ES-I3 (cell line): ENCODE measurements around the gene ANKRA2.

Source experiments
- H3K36me3 ChIP-seq: 2 replicates; pipeline ENCODE4 v1.6.1; 2013; ENCODE audit warnings: mild to moderate bottlenecking, low read length, control low read depth, moderate library complexity; ENCODE audit not compliant: insufficient read depth
- H3K4me1 ChIP-seq: 2 replicates; pipeline ENCODE4 v1.6.1; 2013; ENCODE audit warnings: mild to moderate bottlenecking, control low read depth, low read length; ENCODE audit not compliant: insufficient read depth
- H3K9ac ChIP-seq: 2 replicates; pipeline ENCODE4 v1.6.1; 2013; ENCODE audit warnings: low read depth, mild to moderate bottlenecking, low read length, moderate library complexity
- H3K9me3 ChIP-seq: 2 replicates; pipeline ENCODE4 v1.6.1; 2013; ENCODE audit warnings: mild to moderate bottlenecking, low read length, moderate library complexity; ENCODE audit not compliant: control insufficient read depth, insufficient read depth

The ANKRA2 gene

GRCh38 chr5:73582285-73583145 lies 17.1 kb upstream of the ANKRA2 start:
- no peaks in the 10 kb centered on the region for H3K4me1 ChIP-seq
- H3K36me3 ChIP-seq: peaks cover 12% of the 10 kb centered on the region
- no peak overlapping the region for H3K9ac ChIP-seq
- H3K9me3 ChIP-seq: no peaks in the 10 kb centered on the region

GRCh38 chr5:73565969-73566547 lies 619 bp upstream of the ANKRA2 start:
- no peaks in the 10 kb centered on the region for H3K4me1 ChIP-seq
- peak overlapping the region; percentile 91 for H3K9ac ChIP-seq
- H3K36me3 ChIP-seq: peaks cover 11% of the 10 kb centered on the region
- H3K9me3 ChIP-seq: no peaks in the 10 kb centered on the region

DNA sequence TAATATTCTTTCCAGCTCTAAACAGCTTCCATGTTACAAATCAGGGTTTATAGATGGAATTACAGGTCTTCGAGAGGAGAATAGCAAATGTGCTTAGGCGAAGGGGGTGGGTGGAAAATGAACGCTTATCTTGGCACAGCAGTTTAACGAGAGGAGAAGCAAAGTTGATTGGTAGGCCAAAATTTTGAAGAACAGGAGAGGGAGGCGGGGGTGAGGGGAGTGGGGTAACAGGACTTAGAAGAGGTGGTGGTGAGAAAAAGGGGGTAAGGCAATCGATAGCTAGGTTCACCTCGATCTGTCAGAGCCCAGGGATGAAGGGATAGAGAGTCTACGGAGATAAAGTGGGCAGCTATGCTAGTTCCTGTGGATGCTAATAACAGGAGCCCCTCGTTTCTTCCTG lies 764 bp downstream of the ANKRA2 start:
- Histone ChIP-seq H3K9me3 (no peaks in the 10 kb centered on the region), H3K9ac (peak overlapping the region; percentile 91), H3K36me3 (peaks cover 4% of the 10 kb centered on the region; the same call in 1 of the 2 replicates), H3K4me1 (no peaks in the 10 kb centered on the region)

GRCh38 chr5:73564018-73564417 lies 1.4 kb downstream of the ANKRA2 start:
- Histone ChIP-seq H3K9ac (peak overlapping the region; percentile 91), H3K4me1 (no peaks in the 10 kb centered on the region), H3K9me3 (no peaks in the 10 kb centered on the region), H3K36me3 (peaks cover 4% of the 10 kb centered on the region; the same call in 1 of the 2 replicates)

DNA sequence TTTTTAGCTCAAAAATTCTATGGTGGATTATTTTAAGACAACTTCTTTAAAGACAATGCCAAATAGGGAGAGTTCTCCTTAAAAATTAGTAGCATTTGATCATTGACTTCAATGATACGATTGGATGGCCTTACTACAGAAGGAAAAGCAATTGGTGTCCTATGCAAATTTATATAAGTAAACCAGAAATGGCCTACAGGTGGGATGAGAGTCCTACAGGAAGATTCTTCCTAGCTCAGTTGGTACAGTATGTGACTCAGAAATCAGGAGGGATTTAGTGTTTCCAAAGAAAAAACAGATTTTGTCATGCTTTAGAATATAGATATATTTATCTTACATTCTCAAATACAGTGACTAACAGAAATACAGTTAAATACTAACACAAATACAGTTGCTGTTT lies 6.5 kb downstream of the ANKRA2 start:
- Histone ChIP-seq H3K36me3 (no peaks in the 10 kb centered on the region), H3K9ac (no peak overlapping the region), H3K4me1 (no peaks in the 10 kb centered on the region), H3K9me3 (no peaks in the 10 kb centered on the region)

DNA sequence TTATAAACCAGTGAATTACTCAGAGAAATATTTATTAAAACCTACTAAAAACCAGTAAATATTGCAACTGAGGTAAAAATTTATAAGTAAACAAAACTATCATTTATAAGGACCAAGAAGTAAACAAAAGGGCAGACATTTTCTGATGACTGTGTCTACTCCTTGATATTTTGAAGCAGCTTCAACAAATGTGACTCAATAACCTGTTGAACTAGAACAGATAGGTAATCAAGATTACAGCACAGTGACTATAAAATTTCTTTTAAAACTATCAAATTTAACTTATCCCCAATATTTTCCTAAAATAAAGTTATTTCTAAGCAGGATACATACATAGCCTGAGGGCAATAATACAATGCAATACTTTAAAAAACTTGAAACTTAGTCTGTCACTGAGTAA lies 12.8 kb downstream of the ANKRA2 start:
- Histone ChIP-seq H3K4me1 (peaks cover 3% of the 10 kb centered on the region; the same call in 1 of the 2 replicates), H3K36me3 (no peaks in the 10 kb centered on the region)

GRCh38 chr5:73550016-73550415 lies 15.4 kb downstream of the ANKRA2 start:
- H3K9me3 ChIP-seq: no peaks in the 10 kb centered on the region
- H3K4me1 ChIP-seq: peaks cover 3% of the 10 kb centered on the region; the same call in 1 of the 2 replicates
- no peaks in the 10 kb centered on the region for H3K36me3 ChIP-seq
- H3K9ac ChIP-seq: no peak overlapping the region

More for the DNA sequence above, 12.8 kb downstream of the ANKRA2 start:
- no peak overlapping the region for H3K9ac ChIP-seq
- H3K9me3 ChIP-seq: no peaks in the 10 kb centered on the region

- Histone ChIP-seq H3K9me3 (no peaks in the 10 kb centered on the region), H3K4me1 (peaks cover 16% of the 10 kb centered on the region), H3K9ac (no peak overlapping the region), H3K36me3 (no peaks in the 10 kb centered on the region)
Measured at GRCh38 chr5:73545403-73545779, 20.0 kb downstream of the ANKRA2 start.

DNA sequence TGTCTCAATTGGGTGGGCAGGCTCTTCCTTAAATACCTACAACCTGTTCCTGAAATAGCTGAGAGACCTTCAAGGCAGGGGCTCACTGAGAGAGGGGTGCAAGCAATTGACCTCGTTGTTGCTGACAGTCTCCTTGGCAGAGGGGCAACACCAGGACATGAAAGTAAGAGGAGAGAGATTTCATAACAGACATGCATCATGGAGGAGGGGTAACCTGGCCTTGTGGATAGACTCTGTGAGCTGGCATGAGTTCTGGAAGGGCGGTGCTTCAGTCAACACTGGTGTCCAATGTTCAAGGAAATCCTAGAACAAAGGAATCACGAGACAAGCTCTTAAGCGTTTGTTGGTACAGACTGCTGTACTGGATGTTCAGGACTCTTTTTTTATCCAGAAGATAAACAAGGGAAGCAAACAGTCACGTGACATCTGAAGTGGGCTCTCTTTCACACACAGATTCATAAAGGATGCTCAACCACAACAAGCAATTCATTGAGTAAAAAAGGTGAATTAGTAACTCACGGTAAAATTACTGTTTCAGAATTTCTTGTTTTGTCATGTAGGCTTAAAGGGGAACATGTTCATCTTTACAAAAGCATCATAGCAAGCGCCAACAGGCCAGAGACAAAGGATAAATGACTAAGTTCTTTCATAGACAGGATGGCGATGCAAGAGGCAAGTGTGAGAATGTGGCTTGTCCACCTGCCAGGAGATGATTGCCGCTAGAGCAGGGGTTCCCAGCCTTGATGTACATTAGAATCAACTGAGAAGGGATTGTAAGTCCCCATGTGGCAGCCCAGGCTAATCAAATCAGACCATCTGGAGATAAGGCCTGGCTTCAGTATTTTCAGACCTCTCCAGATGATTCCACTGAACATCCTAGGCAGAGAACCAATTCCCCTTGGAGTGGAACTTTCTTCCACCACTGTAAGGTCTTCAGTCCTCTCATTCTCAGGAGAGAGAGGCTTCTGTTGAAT lies 20.7 kb downstream of the ANKRA2 start:
- Histone ChIP-seq H3K36me3 (no peaks in the 10 kb centered on the region), H3K4me1 (peaks cover 23% of the 10 kb centered on the region), H3K9me3 (no peaks in the 10 kb centered on the region), H3K9ac (no peak overlapping the region)

GRCh38 chr5:73542020-73542419 lies 23.4 kb downstream of the ANKRA2 start:
- H3K36me3 ChIP-seq: no peaks in the 10 kb centered on the region
- H3K4me1 ChIP-seq: peaks cover 24% of the 10 kb centered on the region
- no peak overlapping the region for H3K9ac ChIP-seq
- no peaks in the 10 kb centered on the region for H3K9me3 ChIP-seq

- Histone ChIP-seq H3K4me1 (peaks cover 24% of the 10 kb centered on the region), H3K9ac (no peak overlapping the region), H3K9me3 (no peaks in the 10 kb centered on the region), H3K36me3 (no peaks in the 10 kb centered on the region)
Measured at GRCh38 chr5:73540192-73540591, 25.2 kb downstream of the ANKRA2 start.

DNA sequence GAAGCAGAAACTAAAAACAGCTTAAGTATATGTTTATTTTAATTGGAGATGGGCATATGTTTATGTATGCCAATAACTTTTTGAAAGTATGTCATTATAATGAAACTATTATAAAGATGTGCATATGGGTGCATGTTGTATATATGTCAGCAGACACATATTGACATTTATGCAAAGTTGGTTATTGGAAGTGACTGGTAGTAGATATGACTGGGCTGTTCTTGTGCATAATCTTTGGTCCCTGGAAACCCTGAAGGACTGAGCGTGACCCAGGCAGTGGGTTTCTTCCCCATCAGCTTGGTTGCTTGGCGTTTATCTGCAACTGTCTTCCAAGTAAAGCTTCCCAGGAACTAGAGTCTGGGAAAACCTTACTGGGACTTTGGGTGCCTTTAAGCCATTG lies 25.7 kb downstream of the ANKRA2 start:
- Histone ChIP-seq H3K9ac (no peak overlapping the region), H3K36me3 (no peaks in the 10 kb centered on the region), H3K4me1 (peaks cover 24% of the 10 kb centered on the region), H3K9me3 (no peaks in the 10 kb centered on the region)

DNA sequence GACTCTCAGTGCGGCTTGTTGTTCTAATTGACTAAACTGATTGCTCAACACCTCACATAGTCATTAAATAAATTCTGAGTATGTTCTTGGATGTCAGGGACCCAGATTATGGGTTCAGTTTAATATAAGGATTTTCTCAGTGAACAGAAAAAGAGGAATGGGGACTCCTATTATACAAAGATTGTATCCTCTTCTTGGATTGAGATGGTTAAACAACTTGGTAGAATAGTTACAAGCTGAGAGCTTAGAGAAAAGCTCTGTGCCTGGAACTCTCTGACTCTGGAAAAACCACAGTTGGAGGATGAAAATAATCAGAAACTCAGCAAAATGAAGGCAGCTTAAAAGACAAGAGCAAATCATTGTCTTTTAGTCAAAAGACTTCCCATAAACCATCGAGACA lies 30.5 kb downstream of the ANKRA2 start:
- Histone ChIP-seq H3K9me3 (peaks cover 5% of the 10 kb centered on the region), H3K36me3 (no peaks in the 10 kb centered on the region), H3K4me1 (peaks cover 4% of the 10 kb centered on the region; the same call in 1 of the 2 replicates), H3K9ac (no peak overlapping the region)

GRCh38 chr5:73534011-73534644 lies 31.3 kb downstream of the ANKRA2 start:
- H3K9me3 ChIP-seq: peaks cover 5% of the 10 kb centered on the region
- no peak overlapping the region for H3K9ac ChIP-seq
- H3K4me1 ChIP-seq: no peaks in the 10 kb centered on the region
- H3K36me3 ChIP-seq: no peaks in the 10 kb centered on the region
